Measurements from ENCODE around the gene OTC. TPM values are rescaled to one million over a fixed set of nuclear protein-coding genes. Genes with fewer than 3 reads are reported as not detected.

Gene OTC
- total RNA-seq, result under 1 TPM in 1 of 2 donors, not detected in 1; 0.34 TPM

DNA sequence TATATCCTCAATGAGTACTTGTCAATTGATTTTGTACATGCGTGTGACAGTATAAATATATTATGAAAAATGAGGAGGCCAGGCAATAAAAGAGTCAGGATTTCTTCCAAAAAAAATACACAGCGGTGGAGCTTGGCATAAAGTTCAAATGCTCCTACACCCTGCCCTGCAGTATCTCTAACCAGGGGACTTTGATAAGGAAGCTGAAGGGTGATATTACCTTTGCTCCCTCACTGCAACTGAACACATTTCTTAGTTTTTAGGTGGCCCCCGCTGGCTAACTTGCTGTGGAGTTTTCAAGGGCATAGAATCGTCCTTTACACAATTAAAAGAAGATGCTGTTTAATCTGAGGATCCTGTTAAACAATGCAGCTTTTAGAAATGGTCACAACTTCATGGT is at the start of gene OTC:
Gene OTC (plus strand): TSS at position 243 of the 400 bp plus-strand sequence. CDS start 93 bp downstream, at position 336.
- Histone ChIP-seq H3K27ac (no peak within 1 kb of the TSS), H3K4me3 (no peak within 1 kb of the TSS), H3K4me1 (replicated peaks) (no peaks in the 10 kb centered on the region), H3K36me3 (no peaks in the 10 kb centered on the region), H3K9me3 (no peaks in the 10 kb centered on the region), H3K27me3 (replicated peaks; ENCODE audit: insufficient read depth) (no peaks in the 10 kb centered on the region)
- 68% methylated on average over 4 of the region's 4 CpGs for WGBS
- no peak for DNase-seq (ENCODE audit: low spot score)
- TF ChIP-seq POLR2A (IDR thresholded peaks at IDR 0.05), result no peak
- no peak for TF ChIP-seq POLR2AphosphoS5 (IDR thresholded peaks at IDR 0.05)
- TF ChIP-seq CTCF (IDR thresholded peaks at IDR 0.05), result no peak
- intact Hi-C loops (cut with DNase I), result no loop called here

- H3K9me3 ChIP-seq, result no peaks in the 10 kb centered on the region
- H3K4me3 ChIP-seq, result no peak overlapping the region
- DNase-seq (ENCODE audit: low spot score), result no peak
- H3K27ac ChIP-seq, result no peak overlapping the region
- TF ChIP-seq POLR2A (IDR thresholded peaks at IDR 0.05), result no peak
- TF ChIP-seq POLR2AphosphoS5 (IDR thresholded peaks at IDR 0.05), result no peak
- intact Hi-C loops (cut with DNase I), result no loop called here
- WGBS, result 50% methylated on average over 4 of the region's 4 CpGs
- no peaks in the 10 kb centered on the region for H3K4me1 ChIP-seq (replicated peaks)
- no peaks in the 10 kb centered on the region for H3K27me3 ChIP-seq (replicated peaks; ENCODE audit: insufficient read depth)
- H3K36me3 ChIP-seq, result no peaks in the 10 kb centered on the region
Observed at GRCh38 chrX:38304010-38304409, 48.4 kb upstream of the OTC start.

GRCh38 chrX:38305971-38306370 is 46.4 kb upstream of the OTC start:
- TF ChIP-seq POLR2AphosphoS5 (IDR thresholded peaks at IDR 0.05) (peak; percentile 61), CTCF (IDR thresholded peaks at IDR 0.05) (peak in 1 of 4 experiments; percentile 9), POLR2A (IDR thresholded peaks at IDR 0.05) (no peak)
- no peak for DNase-seq (ENCODE audit: low spot score)
- Histone ChIP-seq H3K27me3 (replicated peaks; ENCODE audit: insufficient read depth) (no peaks in the 10 kb centered on the region), H3K36me3 (no peaks in the 10 kb centered on the region), H3K27ac (peak overlapping the region in 1 of 2 donors; percentile 19), H3K4me3 (no peak overlapping the region), H3K4me1 (replicated peaks) (no peaks in the 10 kb centered on the region), H3K9me3 (no peaks in the 10 kb centered on the region)
- 45% methylated on average over 3 of the region's 3 CpGs for WGBS
- intact Hi-C loops (cut with DNase I), result no loop called here

- Histone ChIP-seq H3K36me3 (no peaks in the 10 kb centered on the region), H3K9me3 (no peaks in the 10 kb centered on the region), H3K4me1 (replicated peaks) (no peaks in the 10 kb centered on the region), H3K27ac (no peak overlapping the region), H3K4me3 (no peak overlapping the region), H3K27me3 (replicated peaks; ENCODE audit: insufficient read depth) (no peaks in the 10 kb centered on the region)
- DNase-seq (ENCODE audit: low spot score), result no peak
- intact Hi-C loops (cut with DNase I), result no loop called here
- TF ChIP-seq POLR2AphosphoS5 (IDR thresholded peaks at IDR 0.05), result no peak
- 76% methylated on average over 2 of the region's 2 CpGs for WGBS
Observed at GRCh38 chrX:38311743-38312142, 40.7 kb upstream of the OTC start.

GRCh38 chrX:38312436-38312835 is 40.0 kb upstream of the OTC start:
- no peaks in the 10 kb centered on the region for H3K36me3 ChIP-seq
- H3K4me3 ChIP-seq, result no peak overlapping the region
- no peak for DNase-seq (ENCODE audit: low spot score)
- H3K27ac ChIP-seq, result no peak overlapping the region
- no peaks in the 10 kb centered on the region for H3K4me1 ChIP-seq (replicated peaks)
- WGBS, result 95% methylated on average over 4 of the region's 4 CpGs
- H3K9me3 ChIP-seq, result no peaks in the 10 kb centered on the region
- H3K27me3 ChIP-seq (replicated peaks; ENCODE audit: insufficient read depth), result no peaks in the 10 kb centered on the region
- no peak for TF ChIP-seq POLR2A (IDR thresholded peaks at IDR 0.05)
- TF ChIP-seq CTCF (IDR thresholded peaks at IDR 0.05), result no peak
- no peak for TF ChIP-seq POLR2AphosphoS5 (IDR thresholded peaks at IDR 0.05)
- intact Hi-C loops (cut with DNase I), result no loop called here

DNA sequence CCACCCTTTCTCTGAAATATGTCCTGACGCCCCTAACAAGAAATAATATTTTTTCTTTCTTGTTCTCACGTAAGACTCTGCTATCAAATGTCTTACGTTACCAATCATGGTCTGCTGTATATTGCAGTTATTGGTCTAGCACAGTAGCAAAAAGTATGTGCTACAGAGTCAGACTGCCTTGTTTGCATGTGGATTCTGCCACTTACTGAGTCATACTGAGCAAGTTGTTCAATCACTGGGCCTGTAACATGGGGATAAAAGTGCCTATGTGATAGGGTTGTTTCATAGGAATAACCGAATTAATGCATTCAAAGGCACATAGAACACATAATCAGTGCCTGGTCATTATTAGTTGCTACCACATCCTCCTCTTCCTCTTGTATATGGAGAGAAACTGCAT is 39.2 kb upstream of the OTC start:
- TF ChIP-seq POLR2A (IDR thresholded peaks at IDR 0.05), result no peak
- no peak for TF ChIP-seq CTCF (IDR thresholded peaks at IDR 0.05)
- no peak for TF ChIP-seq POLR2AphosphoS5 (IDR thresholded peaks at IDR 0.05)
- Histone ChIP-seq H3K27ac (no peak overlapping the region), H3K9me3 (no peaks in the 10 kb centered on the region), H3K4me3 (no peak overlapping the region), H3K27me3 (replicated peaks; ENCODE audit: insufficient read depth) (no peaks in the 10 kb centered on the region), H3K4me1 (replicated peaks) (no peaks in the 10 kb centered on the region), H3K36me3 (no peaks in the 10 kb centered on the region)
- DNase-seq (ENCODE audit: low spot score), result no peak
- WGBS, result 95% methylated on average over 4 of the region's 4 CpGs
- intact Hi-C loops (cut with DNase I), result no loop called here
